Left forelimb (tissue), 1 donor: ENCODE data around the gene CEP85L.

Experiments
- DNase-seq: peaks from one replicate; pipeline ENCODE4 v3.0.0-alpha.2; 2018; ENCODE audit warnings: low spot score

The CEP85L gene

DNA sequence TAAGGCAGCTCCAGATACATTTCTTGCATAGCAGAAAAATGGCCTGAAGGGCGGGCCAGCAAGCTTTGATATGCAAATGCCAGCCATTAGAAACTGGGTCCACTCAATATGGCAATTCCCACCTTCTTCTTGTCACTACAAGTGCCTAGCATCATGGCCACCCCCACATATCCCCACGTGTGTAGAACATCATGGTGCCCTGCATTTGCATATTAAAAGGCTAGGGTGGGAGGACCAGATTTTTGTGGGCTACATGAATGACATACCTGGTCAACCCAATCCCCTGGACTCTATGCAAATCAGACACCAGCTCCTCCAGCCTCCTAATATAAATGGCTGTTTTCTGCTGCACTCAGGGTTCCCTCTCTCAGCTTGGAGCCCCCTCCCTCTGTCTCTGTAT, 71.6 kb downstream of the CEP85L start:
- DNase-seq, result no peak

DNA sequence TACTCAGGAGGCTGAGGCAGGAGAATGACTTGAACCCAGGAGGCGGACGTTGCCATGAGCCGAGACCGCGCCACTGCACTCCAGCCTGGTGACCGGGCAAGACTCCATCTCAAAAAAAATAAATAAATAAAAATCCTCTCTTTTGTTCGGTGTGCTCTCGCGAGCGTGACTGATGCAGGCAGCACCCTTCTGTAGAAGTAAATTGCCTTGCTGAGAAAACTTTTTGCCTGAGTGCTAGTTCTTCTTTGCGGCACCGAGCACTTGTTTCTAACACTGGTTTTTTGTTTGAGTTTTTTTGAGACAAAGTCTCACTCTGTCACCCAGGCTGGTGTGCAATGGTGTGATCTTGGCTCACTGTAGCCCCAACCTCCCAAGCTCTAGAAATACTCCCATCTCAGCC, 72.8 kb downstream of the CEP85L start:
- no peak for DNase-seq

DNA sequence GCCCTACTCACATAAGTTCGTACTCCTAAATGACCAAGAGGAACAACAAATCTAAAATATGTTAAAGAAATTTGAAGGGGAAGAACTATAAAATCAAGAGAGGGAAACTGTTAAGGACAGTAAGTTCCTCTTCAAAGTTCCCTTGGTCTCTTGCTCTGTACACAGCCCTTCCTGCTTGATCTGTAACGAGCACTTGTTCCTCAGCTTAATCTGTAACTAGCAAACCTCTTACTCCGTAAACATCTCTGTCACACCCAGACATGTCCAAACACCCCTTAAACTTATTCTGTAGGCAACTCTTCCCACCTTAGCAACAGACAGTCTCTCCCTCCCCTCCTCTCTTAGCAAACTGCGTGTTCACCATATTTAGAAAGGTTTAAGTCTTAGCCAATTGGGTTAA, 73.4 kb downstream of the CEP85L start:
- no peak for DNase-seq

DNA sequence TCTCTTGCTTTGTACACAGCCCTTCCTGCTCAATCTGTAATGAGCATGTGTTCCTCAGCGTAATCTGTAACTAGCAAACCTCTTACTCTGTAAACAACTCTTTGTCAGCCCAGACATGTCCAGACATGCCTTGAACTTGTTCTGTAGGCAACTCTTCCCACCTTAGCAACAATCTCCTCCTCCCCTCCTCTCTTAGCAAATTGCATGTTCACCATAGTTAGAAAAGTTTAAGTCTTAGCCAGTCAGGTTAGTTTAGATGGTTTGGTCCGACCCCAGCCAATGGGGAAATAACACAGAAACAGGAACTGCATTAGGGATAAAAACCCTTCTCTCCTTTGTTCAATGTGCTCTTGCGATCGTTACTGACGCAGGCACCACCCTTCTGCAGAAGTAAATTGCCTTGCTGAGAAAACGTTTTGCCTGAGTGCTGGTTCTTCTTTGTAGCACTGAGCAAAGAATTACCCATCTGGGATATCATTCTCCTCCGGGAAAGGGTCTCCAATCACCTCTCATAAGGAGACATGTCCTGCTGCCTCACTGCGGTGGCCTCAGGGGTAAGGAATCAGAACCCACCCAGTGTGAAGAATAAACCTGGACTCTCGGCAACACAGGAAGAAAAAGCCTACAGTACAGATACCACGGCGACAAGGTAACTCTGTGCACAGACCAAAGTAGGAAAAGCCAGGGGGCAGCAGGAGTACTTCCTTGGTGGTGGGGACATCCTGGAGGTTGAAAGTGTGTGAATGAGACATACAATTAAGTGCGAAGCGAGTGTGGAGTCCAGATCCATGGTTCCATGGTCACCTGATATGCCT, 77.1 kb downstream of the CEP85L start:
- no peak for DNase-seq

GRCh38 chr6:118571121-118571520, 80.3 kb downstream of the CEP85L start:
- DNase-seq, result no peak

GRCh38 chr6:118569498-118569897, 81.9 kb downstream of the CEP85L start:
- no peak for DNase-seq

- DNase-seq, result no peak
These were observed 83.4 kb downstream of the CEP85L start for GRCh38 chr6:118567974-118568373.

DNA sequence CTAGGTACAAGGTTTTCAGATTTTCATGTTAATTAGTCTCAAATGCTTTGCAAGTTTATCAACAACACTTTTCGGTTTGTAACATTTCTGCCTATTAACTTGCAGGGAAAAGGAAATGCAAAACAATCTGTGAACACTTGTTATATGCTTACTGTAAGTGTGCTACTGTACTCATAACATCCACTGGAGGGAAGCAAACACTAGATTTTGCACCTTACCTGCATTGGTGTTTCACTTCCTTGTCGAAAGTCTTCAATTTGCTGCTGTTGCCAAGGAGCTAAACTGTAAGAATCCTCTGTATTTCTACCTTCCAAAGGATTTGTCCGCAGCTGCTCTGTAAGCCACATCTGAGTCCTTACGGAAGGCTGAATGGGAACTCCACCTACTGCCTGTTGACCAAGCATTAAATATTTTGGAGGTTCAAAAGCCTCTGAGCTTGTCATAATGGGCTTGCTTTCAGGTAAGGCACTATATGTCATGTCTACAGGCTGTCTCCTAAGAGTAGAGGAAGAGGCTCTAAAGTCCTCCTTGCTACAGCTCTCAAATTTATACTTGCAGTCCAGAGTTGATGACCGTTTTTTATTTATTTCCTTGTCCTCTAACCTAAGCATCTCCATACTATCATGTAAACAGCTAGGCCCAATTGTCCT, 86.0 kb downstream of the CEP85L start:
- no peak for DNase-seq

DNA sequence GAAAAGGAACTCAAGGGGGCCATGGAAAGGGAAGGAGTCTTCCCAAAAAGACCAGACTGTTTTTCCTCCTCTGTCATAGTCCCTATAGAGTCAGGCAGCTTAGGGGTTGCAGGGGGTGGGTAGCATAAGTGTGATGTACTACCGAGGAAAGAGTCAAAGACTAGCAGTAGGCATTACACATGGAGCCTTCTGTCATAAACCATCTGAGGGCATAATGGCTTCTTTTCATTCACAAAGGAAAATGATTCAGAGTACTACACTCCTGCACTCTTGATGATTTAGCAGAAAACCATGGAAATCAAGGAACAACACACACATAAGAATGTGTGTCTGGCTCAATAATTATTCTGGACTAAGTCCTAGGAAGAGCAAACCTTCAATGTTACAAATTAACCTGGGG, 88.4 kb downstream of the CEP85L start:
- no peak for DNase-seq

GRCh38 chr6:118562248-118562647, 89.1 kb downstream of the CEP85L start:
- DNase-seq, result no peak

DNA sequence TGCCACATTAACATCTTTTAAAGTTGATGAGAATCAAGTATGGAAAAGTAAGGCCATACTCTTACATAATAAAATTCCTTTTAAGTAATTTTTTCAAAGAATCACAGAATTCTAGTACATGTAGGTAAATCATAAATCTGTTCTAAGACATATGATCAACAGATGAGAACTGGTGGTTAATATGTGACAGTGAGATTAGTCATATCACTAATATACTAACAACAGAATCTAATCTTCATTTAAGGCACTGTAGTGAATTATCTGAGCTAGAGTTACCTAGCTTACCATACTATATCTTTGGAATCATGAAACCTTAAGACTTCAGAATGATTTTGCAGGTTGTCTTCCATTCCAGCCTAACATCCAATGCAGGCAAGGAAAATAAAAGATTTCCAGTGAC, 91.7 kb downstream of the CEP85L start:
- DNase-seq, result no peak

GRCh38 chr6:118558464-118559217, 92.8 kb downstream of the CEP85L start:
- no peak for DNase-seq

- DNase-seq, result no peak
These were observed 96.7 kb downstream of the CEP85L start for GRCh38 chr6:118554698-118555097.

DNA sequence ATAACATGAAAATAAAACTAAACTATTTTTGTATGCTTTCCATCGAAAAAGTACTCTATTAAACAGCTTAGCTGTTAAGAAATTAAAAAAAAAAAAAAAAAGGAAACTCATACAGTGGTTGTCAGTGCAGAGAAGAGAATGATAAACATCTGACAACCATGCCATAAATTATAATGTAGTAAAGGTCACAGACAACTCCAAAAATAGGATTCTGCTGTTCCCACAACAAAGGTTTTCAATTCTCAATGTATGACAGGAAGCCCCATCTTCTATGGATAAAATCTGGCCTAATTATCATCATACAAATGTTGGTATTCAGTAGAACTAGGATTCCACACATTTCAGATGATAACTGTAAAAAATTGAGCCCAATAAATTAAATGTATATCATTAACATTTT, 98.3 kb downstream of the CEP85L start:
- DNase-seq, result no peak

GRCh38 chr6:118551063-118552053, 100.0 kb downstream of the CEP85L start:
- no peak for DNase-seq

GRCh38 chr6:118548613-118549012, 102.8 kb downstream of the CEP85L start:
- no peak for DNase-seq

DNA sequence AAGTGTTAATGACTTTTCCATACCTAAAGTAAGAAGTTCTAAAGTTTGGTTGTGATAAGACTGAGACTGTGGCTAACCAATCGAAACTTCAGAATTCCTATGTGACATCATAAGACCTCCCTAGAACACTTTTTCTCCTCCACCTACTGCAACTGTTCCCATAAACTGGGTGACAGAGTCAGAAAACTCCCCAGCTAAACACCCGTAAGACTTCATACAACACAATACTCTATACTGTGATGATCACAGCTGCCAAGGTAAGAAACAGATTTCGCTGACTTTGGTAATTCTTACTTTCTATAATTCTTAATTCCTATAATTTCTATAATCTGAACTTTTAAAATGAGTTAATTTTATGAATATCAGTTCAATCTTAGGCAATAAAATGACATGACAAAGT, 103.3 kb downstream of the CEP85L start, which contains the start of gene PLN:
PLN (plus strand) TSS at position 161 of the 400 bp plus-strand sequence. CDS start 10,626 bp downstream, outside the sequence.
- DNase-seq, result no peak

GRCh38 chr6:118546880-118547218, 104.5 kb downstream of the CEP85L start:
- DNase-seq, result no peak

DNA sequence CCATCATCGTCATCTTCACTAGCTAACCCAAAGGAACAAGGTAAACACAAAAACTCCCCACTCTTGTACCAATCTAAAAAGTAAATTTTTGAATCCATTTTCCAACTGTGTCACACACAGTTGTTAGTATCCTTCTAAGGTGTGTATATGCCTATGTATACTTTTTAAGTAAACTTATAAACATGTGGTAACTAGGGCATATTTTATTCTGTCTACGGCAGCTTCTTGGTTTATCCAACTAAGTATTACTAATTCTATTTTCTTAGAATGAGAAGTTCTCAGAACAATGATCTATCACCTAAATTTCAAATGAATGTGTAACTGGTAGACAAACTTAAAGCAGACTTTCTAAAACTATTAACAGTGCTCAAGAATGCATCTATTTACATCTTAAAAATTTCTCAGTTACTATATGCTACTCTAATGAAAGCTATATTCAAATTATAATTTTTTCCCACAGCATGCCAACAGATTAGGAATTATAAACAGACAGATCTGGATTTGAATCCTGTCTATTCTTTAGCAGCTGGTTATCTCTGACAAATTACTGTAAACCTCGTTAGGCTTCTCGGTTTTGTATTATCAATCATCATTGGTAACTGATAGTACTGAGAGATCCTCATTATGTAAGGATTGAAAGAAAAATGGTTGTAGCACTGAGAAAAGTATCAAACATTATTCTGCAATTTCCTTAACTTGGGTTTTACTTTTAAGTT, 105.1 kb downstream of the CEP85L start:
- no peak for DNase-seq

GRCh38 chr6:118544105-118544504, 107.3 kb downstream of the CEP85L start:
- DNase-seq, result no peak
